ENCODE results near the gene SMARCC1.

Gene SMARCC1

GRCh38 chr3:47612879-47613278 lies 168.8 kb downstream of the SMARCC1 start:
- peaks cover 9 to 11% of the 10 kb centered on the region in 2 donors for H3K36me3 ChIP-seq (ENCODE audit: control insufficient read depth in 2 of 2, insufficient read depth in 2 of 2, low read length in 2 of 2)

GRCh38 chr3:47612178-47612577 lies 169.5 kb downstream of the SMARCC1 start:
- no peak overlapping the region for H3K4me3 ChIP-seq (ENCODE audit: low read length in 2 of 2)
- H3K4me1 ChIP-seq (ENCODE audit: control insufficient read depth, insufficient read depth, low read length): peaks cover 4% of the 10 kb centered on the region
- no peaks in the 10 kb centered on the region for H3K9me3 ChIP-seq (ENCODE audit: control insufficient read depth in 2 of 2, low read length in 2 of 2)
- H3K36me3 ChIP-seq (ENCODE audit: control insufficient read depth in 2 of 2, insufficient read depth in 2 of 2, low read length in 2 of 2): peaks cover 11 to 13% of the 10 kb centered on the region in 2 donors
- no peaks in the 10 kb centered on the region for H3K27me3 ChIP-seq (ENCODE audit: control insufficient read depth in 1 of 2, insufficient read depth in 2 of 2, low read length in 2 of 2)
- no peak overlapping the region for H3K9ac ChIP-seq (ENCODE audit: low read length in 2 of 2)
- H3K27ac ChIP-seq (ENCODE audit: low read length): no peak overlapping the region

More at GRCh38 chr3:47612879-47613278, 168.8 kb downstream of the SMARCC1 start:
- Histone ChIP-seq H3K4me3 (ENCODE audit: low read length in 2 of 2) (no peak overlapping the region), H3K27ac (ENCODE audit: low read length) (no peak overlapping the region), H3K4me1 (ENCODE audit: control insufficient read depth, insufficient read depth, low read length) (peaks cover 4% of the 10 kb centered on the region), H3K27me3 (ENCODE audit: control insufficient read depth in 1 of 2, insufficient read depth in 2 of 2, low read length in 2 of 2) (no peaks in the 10 kb centered on the region), H3K9me3 (ENCODE audit: control insufficient read depth in 2 of 2, low read length in 2 of 2) (no peaks in the 10 kb centered on the region), H3K9ac (ENCODE audit: low read length in 2 of 2) (no peak overlapping the region)

DNA sequence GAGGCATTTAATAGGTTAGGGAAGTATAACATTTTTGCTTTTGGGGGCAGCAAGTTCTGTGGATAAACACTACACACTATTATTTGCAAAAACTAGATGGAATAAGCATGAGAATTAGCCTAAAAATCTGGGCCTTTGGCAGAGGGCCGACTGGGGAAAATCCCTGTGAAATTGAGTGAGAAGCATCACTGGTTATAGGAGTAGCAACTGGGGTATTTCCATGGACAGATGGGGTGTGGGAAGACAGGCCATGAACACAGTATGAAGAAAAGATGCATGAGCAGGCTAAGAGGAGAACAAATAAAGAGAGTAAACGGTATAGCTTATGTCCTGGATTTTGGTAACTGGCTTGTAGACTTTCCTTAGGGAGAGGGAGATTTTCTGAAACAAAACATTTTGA lies 170.1 kb downstream of the SMARCC1 start:
- H3K4me1 ChIP-seq (ENCODE audit: control insufficient read depth, insufficient read depth, low read length): peaks cover 4% of the 10 kb centered on the region
- no peaks in the 10 kb centered on the region for H3K27me3 ChIP-seq (ENCODE audit: control insufficient read depth in 1 of 2, insufficient read depth in 2 of 2, low read length in 2 of 2)
- H3K27ac ChIP-seq (ENCODE audit: low read length): no peak overlapping the region
- H3K36me3 ChIP-seq (ENCODE audit: control insufficient read depth in 2 of 2, insufficient read depth in 2 of 2, low read length in 2 of 2): peaks cover 11 to 13% of the 10 kb centered on the region in 2 donors
- H3K9me3 ChIP-seq (ENCODE audit: control insufficient read depth in 2 of 2, low read length in 2 of 2): no peaks in the 10 kb centered on the region
- H3K4me3 ChIP-seq (ENCODE audit: low read length in 2 of 2): no peak overlapping the region
- H3K9ac ChIP-seq (ENCODE audit: low read length in 2 of 2): no peak overlapping the region

DNA sequence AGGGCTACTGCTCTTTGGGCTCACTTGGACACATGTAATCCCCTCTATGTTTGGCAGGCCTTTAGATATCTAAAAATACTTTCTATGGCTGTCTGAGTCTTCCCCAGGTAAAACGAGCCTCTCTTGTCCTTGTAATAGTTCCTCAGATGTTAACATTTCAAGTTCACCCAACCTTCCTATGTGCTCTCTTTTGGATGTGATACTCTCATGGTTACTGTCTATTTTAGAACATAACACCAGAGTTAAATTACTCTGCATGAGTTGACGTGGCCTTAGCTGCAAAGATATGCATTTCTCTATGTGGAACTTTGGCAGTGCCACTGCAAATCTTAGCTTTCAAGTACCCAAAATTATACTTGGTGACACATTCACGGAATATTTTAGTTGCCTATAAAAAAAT lies 171.1 kb downstream of the SMARCC1 start:
- peaks cover 4% of the 10 kb centered on the region for H3K4me1 ChIP-seq (ENCODE audit: control insufficient read depth, insufficient read depth, low read length)
- H3K27ac ChIP-seq (ENCODE audit: low read length): no peak overlapping the region
- H3K9ac ChIP-seq (ENCODE audit: low read length in 2 of 2): no peak overlapping the region
- no peaks in the 10 kb centered on the region for H3K9me3 ChIP-seq (ENCODE audit: control insufficient read depth in 2 of 2, low read length in 2 of 2)
- peaks cover 13% of the 10 kb centered on the region in 2 donors for H3K36me3 ChIP-seq (ENCODE audit: control insufficient read depth in 2 of 2, insufficient read depth in 2 of 2, low read length in 2 of 2)
- no peak overlapping the region for H3K4me3 ChIP-seq (ENCODE audit: low read length in 2 of 2)
- no peaks in the 10 kb centered on the region for H3K27me3 ChIP-seq (ENCODE audit: control insufficient read depth in 1 of 2, insufficient read depth in 2 of 2, low read length in 2 of 2)

- H3K27me3 ChIP-seq (ENCODE audit: control insufficient read depth in 1 of 2, insufficient read depth in 2 of 2, low read length in 2 of 2): no peaks in the 10 kb centered on the region
- H3K9ac ChIP-seq (ENCODE audit: low read length in 2 of 2): no peak overlapping the region
- H3K27ac ChIP-seq (ENCODE audit: low read length): no peak overlapping the region
- no peaks in the 10 kb centered on the region for H3K4me1 ChIP-seq (ENCODE audit: control insufficient read depth, insufficient read depth, low read length)
- H3K36me3 ChIP-seq (ENCODE audit: control insufficient read depth in 2 of 2, insufficient read depth in 2 of 2, low read length in 2 of 2): peaks cover 13% of the 10 kb centered on the region in 2 donors
- H3K9me3 ChIP-seq (ENCODE audit: control insufficient read depth in 2 of 2, low read length in 2 of 2): no peaks in the 10 kb centered on the region
- H3K4me3 ChIP-seq (ENCODE audit: low read length in 2 of 2): no peak overlapping the region
These were observed 174.4 kb downstream of the SMARCC1 start for GRCh38 chr3:47607335-47607734.

DNA sequence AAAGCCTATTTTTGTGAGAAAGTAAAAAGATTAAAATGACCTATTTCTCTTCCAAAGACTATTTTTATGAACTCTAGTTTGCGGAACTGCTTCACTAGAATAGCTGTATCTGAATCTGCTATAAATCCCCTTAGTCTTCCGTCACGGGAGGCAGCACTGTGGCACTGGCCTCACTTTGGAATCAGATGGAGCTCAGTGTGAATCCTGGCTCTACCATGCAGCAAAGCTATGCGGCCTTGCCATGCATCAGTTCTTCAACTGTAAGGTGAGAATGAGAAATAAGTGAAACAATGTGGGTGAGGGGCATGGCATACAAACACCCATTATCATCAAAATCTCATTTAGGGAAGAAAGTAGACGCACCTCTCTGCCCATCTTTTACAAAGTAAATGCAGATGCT lies 175.5 kb downstream of the SMARCC1 start:
- no peaks in the 10 kb centered on the region for H3K9me3 ChIP-seq (ENCODE audit: control insufficient read depth in 2 of 2, low read length in 2 of 2)
- no peaks in the 10 kb centered on the region for H3K4me1 ChIP-seq (ENCODE audit: control insufficient read depth, insufficient read depth, low read length)
- H3K4me3 ChIP-seq (ENCODE audit: low read length in 2 of 2): no peak overlapping the region
- H3K27ac ChIP-seq (ENCODE audit: low read length): no peak overlapping the region
- H3K9ac ChIP-seq (ENCODE audit: low read length in 2 of 2): no peak overlapping the region
- H3K36me3 ChIP-seq (ENCODE audit: control insufficient read depth in 2 of 2, insufficient read depth in 2 of 2, low read length in 2 of 2): peaks cover 13% of the 10 kb centered on the region in 2 donors
- H3K27me3 ChIP-seq (ENCODE audit: control insufficient read depth in 1 of 2, insufficient read depth in 2 of 2, low read length in 2 of 2): no peaks in the 10 kb centered on the region

- H3K9me3 ChIP-seq (ENCODE audit: control insufficient read depth in 2 of 2, low read length in 2 of 2): no peaks in the 10 kb centered on the region
- no peaks in the 10 kb centered on the region for H3K4me1 ChIP-seq (ENCODE audit: control insufficient read depth, insufficient read depth, low read length)
- no peak overlapping the region for H3K4me3 ChIP-seq (ENCODE audit: low read length in 2 of 2)
- H3K27me3 ChIP-seq (ENCODE audit: control insufficient read depth in 1 of 2, insufficient read depth in 2 of 2, low read length in 2 of 2): no peaks in the 10 kb centered on the region
- peaks cover 13% of the 10 kb centered on the region in 2 donors for H3K36me3 ChIP-seq (ENCODE audit: control insufficient read depth in 2 of 2, insufficient read depth in 2 of 2, low read length in 2 of 2)
- no peak overlapping the region for H3K9ac ChIP-seq (ENCODE audit: low read length in 2 of 2)
- no peak overlapping the region for H3K27ac ChIP-seq (ENCODE audit: low read length)
These were observed 176.0 kb downstream of the SMARCC1 start for GRCh38 chr3:47605652-47606051.

DNA sequence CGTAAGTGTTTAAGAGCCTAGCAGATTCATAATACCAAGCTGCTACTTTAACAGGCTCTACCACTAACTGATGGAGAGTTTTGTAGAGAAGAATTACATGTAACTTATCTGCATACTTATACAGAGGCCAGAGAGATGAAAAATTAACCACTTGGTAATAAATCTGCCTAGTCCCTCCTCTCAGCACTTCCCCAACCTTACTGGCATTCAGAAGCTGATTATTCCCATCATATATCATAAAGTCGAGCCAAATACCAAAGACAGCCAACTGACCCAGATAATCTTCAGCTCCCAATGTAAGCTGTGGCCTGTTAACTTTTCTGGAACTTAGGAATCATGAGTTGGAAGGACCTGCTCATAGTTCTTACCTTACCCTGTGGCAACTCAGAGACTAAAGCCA lies 177.5 kb downstream of the SMARCC1 start:
- no peak overlapping the region for H3K4me3 ChIP-seq (ENCODE audit: low read length in 2 of 2)
- H3K9ac ChIP-seq (ENCODE audit: low read length in 2 of 2): no peak overlapping the region
- H3K36me3 ChIP-seq (ENCODE audit: control insufficient read depth in 2 of 2, insufficient read depth in 2 of 2, low read length in 2 of 2): peaks cover 10 to 11% of the 10 kb centered on the region in 2 donors
- H3K9me3 ChIP-seq (ENCODE audit: control insufficient read depth in 2 of 2, low read length in 2 of 2): no peaks in the 10 kb centered on the region
- no peaks in the 10 kb centered on the region for H3K27me3 ChIP-seq (ENCODE audit: control insufficient read depth in 1 of 2, insufficient read depth in 2 of 2, low read length in 2 of 2)
- H3K4me1 ChIP-seq (ENCODE audit: control insufficient read depth, insufficient read depth, low read length): no peaks in the 10 kb centered on the region
- H3K27ac ChIP-seq (ENCODE audit: low read length): no peak overlapping the region

DNA sequence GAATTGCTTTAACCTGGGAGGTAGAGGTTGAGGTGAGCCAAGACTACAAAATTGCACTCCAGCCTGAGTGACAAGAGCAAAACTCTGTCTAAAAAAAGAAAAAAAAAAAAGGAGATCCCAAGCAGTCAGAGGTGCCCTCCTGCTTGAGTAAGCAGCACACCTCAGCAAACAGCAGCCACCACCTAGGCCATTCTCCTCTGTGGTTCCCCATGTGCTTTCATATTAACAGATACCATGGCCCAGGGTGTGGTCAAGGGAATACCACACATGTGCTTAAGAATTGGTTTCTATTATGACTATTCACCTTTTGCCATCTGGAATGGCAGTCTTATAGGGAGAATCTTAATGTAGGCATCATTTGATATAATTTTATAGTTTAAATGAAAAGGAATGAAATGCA lies 178.4 kb downstream of the SMARCC1 start:
- no peak overlapping the region for H3K9ac ChIP-seq (ENCODE audit: low read length in 2 of 2)
- no peak overlapping the region for H3K4me3 ChIP-seq (ENCODE audit: low read length in 2 of 2)
- peaks cover 9 to 10% of the 10 kb centered on the region in 2 donors for H3K36me3 ChIP-seq (ENCODE audit: control insufficient read depth in 2 of 2, insufficient read depth in 2 of 2, low read length in 2 of 2)
- no peaks in the 10 kb centered on the region for H3K9me3 ChIP-seq (ENCODE audit: control insufficient read depth in 2 of 2, low read length in 2 of 2)
- H3K27me3 ChIP-seq (ENCODE audit: control insufficient read depth in 1 of 2, insufficient read depth in 2 of 2, low read length in 2 of 2): no peaks in the 10 kb centered on the region
- no peak overlapping the region for H3K27ac ChIP-seq (ENCODE audit: low read length)
- no peaks in the 10 kb centered on the region for H3K4me1 ChIP-seq (ENCODE audit: control insufficient read depth, insufficient read depth, low read length)

GRCh38 chr3:47601281-47601680 lies 180.4 kb downstream of the SMARCC1 start:
- no peaks in the 10 kb centered on the region for H3K4me1 ChIP-seq (ENCODE audit: control insufficient read depth, insufficient read depth, low read length)
- H3K9ac ChIP-seq (ENCODE audit: low read length in 2 of 2): no peak overlapping the region
- H3K27ac ChIP-seq (ENCODE audit: low read length): no peak overlapping the region
- H3K9me3 ChIP-seq (ENCODE audit: control insufficient read depth in 2 of 2, low read length in 2 of 2): no peaks in the 10 kb centered on the region
- H3K36me3 ChIP-seq (ENCODE audit: control insufficient read depth in 2 of 2, insufficient read depth in 2 of 2, low read length in 2 of 2): peaks cover 5 to 8% of the 10 kb centered on the region in 2 donors
- no peak overlapping the region for H3K4me3 ChIP-seq (ENCODE audit: low read length in 2 of 2)
- no peaks in the 10 kb centered on the region for H3K27me3 ChIP-seq (ENCODE audit: control insufficient read depth in 1 of 2, insufficient read depth in 2 of 2, low read length in 2 of 2)

DNA sequence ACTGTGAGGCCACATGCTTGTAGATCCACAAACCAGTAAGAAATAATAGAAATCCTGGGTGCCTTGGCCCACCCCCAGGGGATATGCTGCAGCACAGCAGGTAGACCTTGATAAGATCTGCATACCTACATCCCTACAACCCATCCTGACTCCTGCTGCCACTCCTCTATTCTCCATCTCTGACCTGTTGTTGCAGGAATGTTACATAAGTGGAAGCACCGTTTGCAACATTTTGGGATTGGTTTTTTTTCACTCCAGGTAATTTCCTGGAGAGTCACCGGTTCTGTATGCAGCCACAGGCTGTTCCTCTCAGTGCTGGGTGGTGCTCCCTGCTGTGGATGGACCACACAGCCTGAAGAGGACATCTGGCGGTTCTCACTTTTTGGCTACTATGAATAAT lies 186.9 kb downstream of the SMARCC1 start:
- Histone ChIP-seq H3K4me1 (ENCODE audit: control insufficient read depth, insufficient read depth, low read length) (no peaks in the 10 kb centered on the region), H3K27me3 (ENCODE audit: control insufficient read depth in 1 of 2, insufficient read depth in 2 of 2, low read length in 2 of 2) (no peaks in the 10 kb centered on the region), H3K9ac (ENCODE audit: low read length in 2 of 2) (no peak overlapping the region), H3K27ac (ENCODE audit: low read length) (no peak overlapping the region), H3K36me3 (ENCODE audit: control insufficient read depth in 2 of 2, insufficient read depth in 2 of 2, low read length in 2 of 2) (peaks cover 11 to 18% of the 10 kb centered on the region in 2 donors), H3K9me3 (ENCODE audit: control insufficient read depth in 2 of 2, low read length in 2 of 2) (no peaks in the 10 kb centered on the region), H3K4me3 (ENCODE audit: low read length in 2 of 2) (no peak overlapping the region)
